Activated CD4-positive, alpha-beta memory T cell treated with anti-CD3 and anti-CD28 coated beads for 36 hours (primary cell): ENCODE results near the gene TMEM250. TPM values are rescaled to one million over a fixed set of nuclear protein-coding genes. Genes with fewer than 3 reads are reported as not detected.

Source experiments
- CTCF ChIA-PET: fragments of 350-600 bp; sonication (Branson Sonifier 250); formaldehyde crosslinking; loops from one replicate; lab custom pipeline; 2021; ENCODE audit warnings: antibody characterized with exemption, inconsistent platforms; lab: Charles Lee
- POLR2A ChIA-PET: fragments of 350-600 bp; sonication (Branson Sonifier 250); formaldehyde crosslinking; loops from one replicate; lab custom pipeline; 2021; ENCODE audit warnings: antibody characterized with exemption; lab: Charles Lee
- DNase-seq: peaks from one replicate; pipeline ENCODE4 v3.0.0-alpha.2; 2020
- H3K27ac Mint-ChIP-seq: one replicate; pipeline ENCODE4 v1.8.0; 2021; ENCODE audit warnings: mixed read lengths
- H3K27me3 Mint-ChIP-seq: one replicate; pipeline ENCODE4 v1.8.0; 2021; ENCODE audit warnings: mixed read lengths
- H3K36me3 Mint-ChIP-seq: one replicate; pipeline ENCODE4 v1.8.0; 2021; ENCODE audit warnings: mixed read lengths
- H3K4me1 Mint-ChIP-seq: one replicate; pipeline ENCODE4 v1.8.0; 2021; ENCODE audit warnings: low read depth, mixed read lengths
- H3K4me3 Mint-ChIP-seq: one replicate; pipeline ENCODE4 v1.8.0; 2021; ENCODE audit warnings: mild to moderate bottlenecking, mixed read lengths
- H3K9me3 Mint-ChIP-seq: one replicate; pipeline ENCODE4 v1.8.0; 2021; ENCODE audit warnings: mixed read lengths
- intact Hi-C: fragments of 100-400 bp; cut with micrococcal nuclease; formaldehyde crosslinking; loops from one replicate; pipeline ENCODE4 v1.15.1; 2023
- total RNA-seq, 2 experiments: library from RNA; stranded (reverse); gene quantifications; one replicate each; pipeline ENCODE4 v1.2.3, GENCODE V29; 2021

Gene TMEM250
- total RNA-seq, 2 experiments from 2014 or later, result 28.0 to 28.4 TPM

DNA sequence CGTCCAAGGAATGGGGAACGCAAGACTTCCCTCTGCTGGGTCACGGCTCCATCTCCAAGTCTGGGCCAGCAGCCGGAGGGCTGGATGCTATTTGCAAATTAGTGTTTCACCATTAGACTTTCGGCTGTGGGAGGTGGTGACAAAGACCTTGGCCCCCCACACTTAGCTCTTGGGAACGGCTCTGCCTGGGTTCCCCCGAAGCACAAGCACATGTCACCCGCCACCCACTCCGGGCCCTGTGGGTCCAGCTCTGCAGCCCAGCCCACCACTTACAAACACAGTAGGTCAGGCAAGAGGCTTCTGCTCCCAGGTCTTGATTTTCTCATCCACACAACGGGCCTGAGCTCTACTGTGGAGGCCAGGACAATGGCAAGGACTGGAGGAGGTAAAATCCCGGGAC is 25.8 kb upstream of the TMEM250 start:
- intact Hi-C loops, result no loop called here
- Mint-ChIP-seq H3K4me3 (no peak overlapping the region), H3K9me3 (no peaks in the 10 kb centered on the region), H3K27ac (no peak overlapping the region), H3K4me1 (no peaks in the 10 kb centered on the region), H3K36me3 (no peaks in the 10 kb centered on the region), H3K27me3 (peaks cover 15% of the 10 kb centered on the region)
- DNase-seq, result no peak
- ChIA-PET CTCF (no interaction called here), POLR2A (no interaction called here)

DNA sequence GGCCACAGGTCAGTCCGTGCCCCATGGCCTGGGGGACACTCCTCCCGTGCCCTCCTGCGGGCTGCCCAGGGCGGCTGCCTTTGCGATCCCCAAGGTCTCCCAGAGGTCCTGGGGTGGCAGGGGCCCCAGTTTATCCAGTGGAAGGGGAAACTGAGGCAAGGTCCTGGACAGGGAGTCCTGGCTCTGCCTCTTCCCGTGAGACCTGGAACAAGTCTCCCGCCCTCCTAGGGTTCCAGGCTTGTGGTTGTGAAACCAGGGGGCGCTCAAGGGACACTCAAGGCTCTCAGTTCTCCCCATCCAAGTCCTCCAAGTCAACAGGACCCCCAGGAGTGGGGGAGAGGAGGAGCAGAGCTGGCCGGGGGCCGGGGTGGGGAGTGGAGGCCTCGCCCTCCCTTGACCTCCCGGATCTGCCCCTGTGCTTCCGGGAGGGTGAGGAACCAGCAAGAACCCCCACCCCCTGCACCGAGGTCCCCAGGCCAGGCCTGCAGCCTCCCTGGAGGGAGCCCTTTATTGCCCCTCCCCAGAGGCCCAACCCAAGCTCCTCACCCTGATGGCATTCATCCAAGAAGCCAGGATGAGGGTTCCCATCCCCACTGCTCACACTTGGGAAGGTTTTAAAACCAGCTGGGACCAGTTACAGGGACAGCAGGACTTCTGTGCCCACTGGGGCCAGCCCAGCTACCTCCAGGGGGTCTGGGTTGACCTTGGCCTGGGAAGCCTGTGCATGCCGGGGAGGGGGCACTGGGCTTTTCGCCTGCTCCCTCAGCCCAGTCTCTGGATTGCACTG is 24.7 kb upstream of the TMEM250 start:
- intact Hi-C loops, result no loop called here
- Mint-ChIP-seq H3K9me3 (no peaks in the 10 kb centered on the region), H3K27ac (no peak overlapping the region), H3K27me3 (peaks cover 18% of the 10 kb centered on the region), H3K4me1 (no peaks in the 10 kb centered on the region), H3K36me3 (no peaks in the 10 kb centered on the region), H3K4me3 (no peak overlapping the region)
- CTCF ChIA-PET, result no interaction called here
- POLR2A ChIA-PET, result no interaction called here
- peak; percentile 20 for DNase-seq

GRCh38 chr9:136142859-136143214 is 24.2 kb upstream of the TMEM250 start:
- H3K4me1 Mint-ChIP-seq, result no peaks in the 10 kb centered on the region
- no peak overlapping the region for H3K4me3 Mint-ChIP-seq
- no peak for DNase-seq
- peaks cover 18% of the 10 kb centered on the region for H3K27me3 Mint-ChIP-seq
- ChIA-PET CTCF (interaction anchor here (1.0 kb wide), 1 partner anchor 22 kb away, joined by 4 read pairs; no protein-coding TSS in a partner anchor), POLR2A (no interaction called here)
- intact Hi-C loops, result no loop called here
- no peak overlapping the region for H3K27ac Mint-ChIP-seq
- H3K36me3 Mint-ChIP-seq, result no peaks in the 10 kb centered on the region
- H3K9me3 Mint-ChIP-seq, result no peaks in the 10 kb centered on the region

DNA sequence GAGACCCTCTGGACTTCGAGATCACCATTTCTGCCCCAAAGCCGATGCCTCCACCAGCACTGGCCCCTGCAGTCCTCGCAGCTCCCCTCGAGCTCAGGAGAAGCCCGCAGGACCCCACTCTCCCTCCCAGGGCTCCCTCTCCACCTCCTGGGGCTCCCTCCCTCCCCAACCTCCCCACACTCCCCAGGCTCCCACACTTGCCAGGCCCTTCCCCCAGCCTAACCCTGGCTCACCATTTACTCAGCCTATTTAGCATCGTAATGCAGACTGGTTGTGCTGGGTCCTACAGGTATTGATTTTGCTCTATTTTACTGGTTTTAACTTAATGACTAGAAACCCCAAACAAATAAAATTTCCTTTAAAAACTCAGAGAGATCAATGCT is 23.7 kb upstream of the TMEM250 start:
- CTCF ChIA-PET, result interaction anchor here (1.0 kb wide), 1 partner anchor 21 kb away, joined by 4 read pairs; no protein-coding TSS in a partner anchor
- intact Hi-C loops, result no loop called here
- H3K4me1 Mint-ChIP-seq, result no peaks in the 10 kb centered on the region
- no peaks in the 10 kb centered on the region for H3K9me3 Mint-ChIP-seq
- POLR2A ChIA-PET, result no interaction called here
- H3K27me3 Mint-ChIP-seq, result peaks cover 18% of the 10 kb centered on the region
- no peak overlapping the region for H3K27ac Mint-ChIP-seq
- DNase-seq, result no peak
- no peaks in the 10 kb centered on the region for H3K36me3 Mint-ChIP-seq
- no peak overlapping the region for H3K4me3 Mint-ChIP-seq

GRCh38 chr9:136141682-136142413 is 23.2 kb upstream of the TMEM250 start:
- no peaks in the 10 kb centered on the region for H3K4me1 Mint-ChIP-seq
- no peaks in the 10 kb centered on the region for H3K36me3 Mint-ChIP-seq
- DNase-seq, result no peak
- no peak overlapping the region for H3K4me3 Mint-ChIP-seq
- CTCF ChIA-PET, result interaction anchor here (1.0 to 1.4 kb wide), 4 partner anchors 21 to 174 kb away, joined by 3 to 5 read pairs (median 4); no protein-coding TSS in a partner anchor
- peaks cover 23% of the 10 kb centered on the region for H3K27me3 Mint-ChIP-seq
- intact Hi-C loops, result no loop called here
- H3K9me3 Mint-ChIP-seq, result no peaks in the 10 kb centered on the region
- no peak overlapping the region for H3K27ac Mint-ChIP-seq
- POLR2A ChIA-PET, result no interaction called here

DNA sequence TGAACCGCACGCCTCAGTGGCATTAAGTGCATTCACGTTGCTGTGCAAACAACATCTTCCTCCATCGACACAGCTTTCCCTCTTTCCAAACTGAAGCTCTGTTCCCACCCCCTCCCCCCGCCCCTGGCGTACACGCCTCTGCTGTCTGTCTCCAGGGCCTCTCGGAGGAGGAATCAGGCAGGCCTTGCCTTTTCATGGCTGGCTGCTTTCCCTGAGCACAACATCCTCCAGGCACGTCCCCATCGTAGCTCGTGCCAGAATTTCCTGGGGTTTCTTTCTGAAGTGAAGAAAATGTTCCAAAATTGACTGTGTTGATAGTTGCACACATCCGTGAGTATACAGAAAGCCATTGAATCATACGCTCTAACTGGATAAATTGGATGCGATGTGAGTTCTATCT is 22.3 kb upstream of the TMEM250 start:
- CTCF ChIA-PET, result interaction anchor here (1.0 to 1.4 kb wide), 3 partner anchors 127 to 173 kb away, joined by 3 to 5 read pairs (median 3); no protein-coding TSS in a partner anchor
- Mint-ChIP-seq H3K27me3 (peaks cover 19% of the 10 kb centered on the region), H3K4me1 (no peaks in the 10 kb centered on the region), H3K27ac (no peak overlapping the region), H3K9me3 (no peaks in the 10 kb centered on the region), H3K36me3 (no peaks in the 10 kb centered on the region), H3K4me3 (no peak overlapping the region)
- no peak for DNase-seq
- intact Hi-C loops, result no loop called here
- POLR2A ChIA-PET, result no interaction called here

DNA sequence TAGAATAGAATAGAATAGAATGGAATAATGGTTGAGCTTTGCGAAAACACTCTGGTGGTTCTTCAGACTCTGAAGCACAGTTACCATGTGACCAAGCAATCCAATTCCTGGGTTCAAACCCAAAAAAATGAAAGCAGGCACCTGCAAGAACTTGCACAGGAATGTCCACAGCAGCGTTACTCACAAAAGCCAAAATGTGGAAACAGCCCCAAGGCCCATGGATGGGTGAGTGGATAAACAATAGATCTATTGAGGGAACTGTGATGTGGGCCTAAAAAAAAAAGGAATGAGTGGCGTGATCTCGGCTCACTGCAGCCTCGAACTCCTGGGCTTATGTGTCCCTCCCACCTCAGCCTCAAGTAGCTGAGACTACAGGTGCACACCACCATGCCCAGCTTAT is 21.4 kb upstream of the TMEM250 start:
- POLR2A ChIA-PET, result interaction anchor here (0.6 kb wide), 1 partner anchor 636 kb away, joined by 3 read pairs; no protein-coding TSS in a partner anchor
- Mint-ChIP-seq H3K36me3 (no peaks in the 10 kb centered on the region), H3K27me3 (peaks cover 18% of the 10 kb centered on the region), H3K27ac (no peak overlapping the region), H3K4me3 (no peak overlapping the region), H3K9me3 (no peaks in the 10 kb centered on the region), H3K4me1 (no peaks in the 10 kb centered on the region)
- no peak for DNase-seq
- CTCF ChIA-PET, result no interaction called here
- intact Hi-C loops, result no loop called here

DNA sequence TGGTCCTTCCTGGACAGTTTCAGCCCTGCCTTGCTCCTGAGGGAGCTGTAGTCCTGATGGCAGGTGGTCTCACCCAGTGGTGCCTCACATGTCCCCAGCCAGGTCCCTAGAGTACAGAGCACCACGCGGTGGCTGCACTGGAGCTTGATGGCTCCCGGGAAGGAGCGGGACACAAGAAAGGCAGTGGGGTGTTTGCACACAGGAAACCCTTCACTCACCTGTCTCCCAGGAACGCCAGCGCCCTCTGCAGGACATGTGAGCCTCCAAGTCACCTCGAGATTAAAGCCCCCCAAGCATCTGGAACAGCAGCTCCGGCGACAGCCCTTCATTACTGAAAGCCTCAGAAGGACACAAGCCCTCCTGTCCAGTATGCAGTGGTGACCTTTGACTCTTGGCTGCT is 19.9 kb upstream of the TMEM250 start:
- H3K4me1 Mint-ChIP-seq, result peaks cover 7% of the 10 kb centered on the region

DNA sequence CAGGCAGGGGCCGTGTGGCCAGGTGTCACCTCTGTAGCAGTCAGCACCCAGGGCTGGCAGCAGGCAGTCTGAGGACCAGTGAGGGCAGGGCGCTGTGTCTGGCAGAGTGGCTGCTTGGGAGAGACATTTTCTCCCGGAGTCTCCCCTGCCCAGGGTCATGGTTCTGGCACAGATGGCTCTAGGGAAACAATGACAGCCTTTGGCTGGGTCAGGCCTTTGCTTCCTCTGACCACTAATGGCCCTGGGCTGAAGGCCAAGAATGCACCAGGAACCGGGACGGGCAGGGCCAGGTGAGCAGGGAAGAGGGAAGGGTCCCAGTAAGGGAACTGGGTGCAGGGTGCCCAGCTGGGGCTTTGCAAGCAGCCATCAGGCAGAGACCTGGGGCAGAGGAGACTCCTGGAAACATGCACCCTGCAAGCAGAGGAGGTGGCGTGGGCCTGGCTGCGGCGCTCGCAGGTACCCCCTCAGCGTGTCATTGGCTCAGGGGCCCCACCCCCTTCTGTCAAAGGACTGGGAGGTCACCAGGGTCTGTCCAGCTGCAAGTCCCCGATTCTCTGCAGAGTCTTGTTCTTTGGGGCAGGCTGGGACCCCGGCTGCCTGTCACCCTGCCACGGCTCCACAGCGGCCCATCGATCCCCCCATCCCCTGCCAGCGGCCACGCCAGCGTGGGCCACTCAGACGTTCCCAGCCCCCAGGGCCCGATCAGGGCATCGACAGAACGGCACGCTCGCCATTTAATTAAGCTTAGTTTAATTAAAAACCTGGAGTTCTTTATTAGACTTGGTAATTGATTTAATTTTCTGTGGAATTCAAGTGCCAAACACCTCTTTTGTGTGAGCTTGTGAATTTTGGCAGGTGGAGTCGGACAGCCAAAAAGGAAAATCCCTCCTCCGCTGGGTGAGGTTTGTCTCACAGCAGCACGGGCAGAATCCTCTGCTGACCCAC is 18.9 kb upstream of the TMEM250 start:
- Mint-ChIP-seq H3K4me3 (no peak overlapping the region), H3K27ac (no peak overlapping the region), H3K36me3 (no peaks in the 10 kb centered on the region), H3K27me3 (peaks cover 22% of the 10 kb centered on the region), H3K9me3 (no peaks in the 10 kb centered on the region), H3K4me1 (peaks cover 8% of the 10 kb centered on the region)
- POLR2A ChIA-PET, result no interaction called here
- intact Hi-C loops, result no loop called here
- CTCF ChIA-PET, result interaction anchor here (0.9 to 1.4 kb wide), 2 partner anchors 170 to 198 kb away, joined by 3 to 6 read pairs; no protein-coding TSS in a partner anchor
- DNase-seq, result no peak

More for the DNA sequence above, 19.9 kb upstream of the TMEM250 start:
- POLR2A ChIA-PET, result no interaction called here
- H3K4me3 Mint-ChIP-seq, result no peak overlapping the region
- no peaks in the 10 kb centered on the region for H3K36me3 Mint-ChIP-seq
- intact Hi-C loops, result no loop called here
- peak; percentile 68 for DNase-seq
- peaks cover 20% of the 10 kb centered on the region for H3K27me3 Mint-ChIP-seq
- H3K27ac Mint-ChIP-seq, result no peak overlapping the region
- CTCF ChIA-PET, result interaction anchor here (1.4 kb wide), 1 partner anchor 171 kb away, joined by 6 read pairs; no protein-coding TSS in a partner anchor
- H3K9me3 Mint-ChIP-seq, result no peaks in the 10 kb centered on the region

- intact Hi-C loops, result no loop called here
- H3K4me1 Mint-ChIP-seq, result peaks cover 8% of the 10 kb centered on the region
- H3K9me3 Mint-ChIP-seq, result no peaks in the 10 kb centered on the region
- H3K4me3 Mint-ChIP-seq, result no peak overlapping the region
- POLR2A ChIA-PET, result no interaction called here
- peaks cover 29% of the 10 kb centered on the region for H3K27me3 Mint-ChIP-seq
- no peaks in the 10 kb centered on the region for H3K36me3 Mint-ChIP-seq
- CTCF ChIA-PET, result no interaction called here
- no peak for DNase-seq
- H3K27ac Mint-ChIP-seq, result no peak overlapping the region
These were observed 17.7 kb upstream of the TMEM250 start for GRCh38 chr9:136136127-136136925.
